Inflammatory macrophage (primary cell): ENCODE data around the gene GABRG3.
"Not testable (repeated sequence)": the region's sequence is repeated elsewhere in the genome, so short reads cannot be mapped to it uniquely, and the experiment has no call there.

Experiments used
- DNase-seq, 2 donors: peaks; one replicate each; pipeline ENCODE4 v3.0.0-alpha.2; 2020 to 2022

The GABRG3 gene

DNA sequence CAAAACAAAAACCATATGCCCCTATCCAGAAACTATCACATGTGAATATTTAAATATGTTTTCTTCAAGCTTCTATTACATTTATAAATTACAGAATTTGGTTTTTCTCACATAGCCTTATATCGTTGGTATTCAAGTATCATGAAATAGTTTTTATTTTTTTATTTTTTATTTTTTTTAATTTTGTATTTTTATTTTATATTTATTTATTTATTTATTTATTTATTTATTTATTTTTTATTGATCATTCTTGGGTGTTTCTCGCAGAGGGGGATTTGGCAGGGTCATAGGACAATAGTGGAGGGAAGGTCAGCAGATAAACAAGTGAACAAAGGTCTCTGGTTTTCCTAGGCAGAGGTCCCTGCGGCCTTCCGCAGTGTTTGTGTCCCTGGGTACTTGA, 32.0 kb downstream of the GABRG3 start:
- not testable (repeated sequence) for DNase-seq

GRCh38 chr15:27004226-27004625, 33.2 kb downstream of the GABRG3 start:
- not testable (repeated sequence) for DNase-seq

- peak; percentile 50 to 78 for DNase-seq
These were observed 46.3 kb downstream of the GABRG3 start for GRCh38 chr15:27017168-27017809.

- no peak for DNase-seq
These were observed 48.7 kb downstream of the GABRG3 start for GRCh38 chr15:27019687-27020086.

DNA sequence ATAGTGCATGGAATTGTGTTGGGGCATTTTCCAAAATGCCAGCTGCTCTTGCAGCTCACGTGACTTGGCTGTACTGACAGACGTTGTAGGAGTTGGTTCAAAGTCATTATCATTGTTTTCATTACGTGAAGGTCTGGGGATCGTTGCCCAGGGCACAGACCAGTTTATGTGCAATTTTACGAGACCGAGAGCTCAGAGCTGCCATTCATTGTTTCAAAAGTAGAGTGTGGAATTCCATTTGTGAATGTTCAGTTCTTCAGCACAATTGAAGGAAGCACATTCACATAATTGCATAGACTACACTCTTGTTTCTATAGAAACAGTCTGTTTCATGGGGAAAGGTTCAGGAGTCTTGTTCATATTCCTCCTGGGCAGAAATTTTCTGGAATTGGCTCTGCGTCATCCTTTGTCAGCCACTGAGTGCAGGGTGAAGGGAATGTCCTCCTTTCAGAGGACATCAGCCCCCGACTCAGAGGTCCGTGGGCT, 54.5 kb downstream of the GABRG3 start:
- DNase-seq, result no peak

- DNase-seq, result no peak
These were observed 56.2 kb downstream of the GABRG3 start for GRCh38 chr15:27027229-27027628.

GRCh38 chr15:27028858-27029477, 58.0 kb downstream of the GABRG3 start:
- DNase-seq, result no peak

DNA sequence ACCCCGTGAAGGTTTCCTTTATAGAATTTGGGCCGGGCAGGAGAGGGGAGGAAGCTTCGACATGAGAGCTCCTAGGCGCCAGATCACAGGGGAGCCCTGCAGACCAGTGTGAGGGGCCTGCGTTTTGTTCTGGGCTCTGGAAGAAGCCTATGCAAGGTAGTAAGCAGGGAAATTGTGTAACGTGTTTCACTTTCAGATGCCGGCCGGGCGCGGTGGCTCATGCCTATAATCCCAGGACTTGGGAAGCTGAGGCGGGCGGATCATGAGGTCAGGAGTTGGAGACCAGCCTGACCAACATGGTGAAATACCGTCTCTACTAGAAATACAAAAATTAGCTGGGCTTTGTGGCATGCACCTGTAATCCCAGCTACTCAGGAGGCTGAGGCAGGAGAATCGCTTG, 65.2 kb downstream of the GABRG3 start:
- DNase-seq, result no peak

DNA sequence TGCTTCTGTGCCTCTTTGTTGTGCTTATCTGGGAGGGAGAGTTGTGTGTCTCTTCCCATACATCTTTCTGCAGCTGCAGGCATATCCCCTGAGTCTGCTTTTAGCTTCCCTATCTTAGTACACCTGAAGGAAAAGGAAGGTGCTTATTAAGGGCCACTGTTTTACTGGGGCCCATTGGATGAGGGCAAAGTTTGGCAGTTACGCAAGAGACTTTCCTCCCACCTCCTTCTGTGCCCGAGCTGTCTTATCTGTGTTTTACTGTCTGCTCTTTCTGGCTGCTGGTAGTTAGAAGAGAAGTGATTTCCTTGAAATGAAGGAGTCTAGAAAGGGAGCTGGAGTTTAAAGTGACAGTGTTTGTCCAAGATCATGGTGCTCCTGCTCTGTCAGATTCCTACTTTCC, 66.5 kb downstream of the GABRG3 start:
- DNase-seq, result no peak

- DNase-seq, result no peak
These were observed 68.2 kb downstream of the GABRG3 start for GRCh38 chr15:27039152-27039551.

DNA sequence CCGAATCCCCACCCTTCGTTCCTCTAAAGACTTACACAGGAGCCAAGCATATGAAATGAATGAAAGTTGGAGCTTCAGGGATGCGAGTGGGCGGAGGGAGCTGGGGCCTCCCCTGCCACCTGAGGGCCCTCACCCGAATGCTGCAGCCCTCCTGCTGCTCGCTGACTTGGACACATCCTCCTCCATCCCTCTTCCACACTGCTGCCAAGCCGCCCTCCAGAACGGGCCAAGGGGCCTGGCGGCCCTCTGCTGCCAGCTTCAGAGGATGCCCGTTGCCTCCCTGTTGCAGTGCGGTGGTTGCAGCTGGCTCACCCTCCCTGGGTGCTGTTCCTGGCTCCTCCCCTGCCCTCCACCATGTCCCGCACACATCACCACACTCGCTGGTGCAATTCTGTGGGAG, 71.2 kb downstream of the GABRG3 start:
- DNase-seq, result no peak

DNA sequence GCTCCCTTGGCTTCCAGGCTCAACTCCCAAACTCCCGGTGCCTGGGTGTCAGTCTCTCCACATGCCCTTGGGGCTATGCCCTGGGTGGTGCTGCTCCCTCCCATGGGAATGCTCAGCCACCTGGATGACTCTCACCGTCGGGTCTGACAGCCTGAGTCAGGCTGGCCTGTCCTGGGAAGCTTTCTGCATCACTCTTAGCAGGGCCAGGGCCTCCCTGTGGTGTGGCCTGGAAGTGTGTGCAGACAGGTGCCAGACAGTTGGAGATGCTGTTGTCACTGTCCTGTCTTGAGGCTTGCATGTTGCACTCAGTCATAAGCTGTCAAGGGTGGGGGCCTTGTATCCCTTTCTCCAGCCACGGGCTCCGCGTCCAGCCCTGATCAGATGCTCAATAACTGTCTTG, 71.7 kb downstream of the GABRG3 start:
- no peak for DNase-seq

DNA sequence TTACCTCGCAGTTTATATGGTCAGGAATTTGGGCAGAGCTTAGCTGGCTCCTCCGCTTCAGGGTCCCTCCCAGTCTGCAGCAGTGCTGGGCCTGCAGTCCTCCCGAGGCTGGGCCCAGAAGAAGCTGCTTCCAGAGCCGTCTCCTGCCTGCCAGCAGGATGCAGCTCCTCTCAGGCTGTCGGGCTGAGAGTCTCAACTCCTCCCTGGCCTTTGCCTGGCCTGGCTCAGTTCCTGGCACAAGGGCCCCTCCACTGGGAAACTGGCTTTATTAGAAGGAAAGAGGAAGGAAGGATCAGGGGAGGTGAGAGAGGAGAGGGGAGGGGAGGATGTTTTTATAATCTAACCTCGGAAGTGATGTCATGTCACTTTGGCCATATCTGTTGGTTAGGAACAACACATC, 72.8 kb downstream of the GABRG3 start:
- DNase-seq, result no peak

DNA sequence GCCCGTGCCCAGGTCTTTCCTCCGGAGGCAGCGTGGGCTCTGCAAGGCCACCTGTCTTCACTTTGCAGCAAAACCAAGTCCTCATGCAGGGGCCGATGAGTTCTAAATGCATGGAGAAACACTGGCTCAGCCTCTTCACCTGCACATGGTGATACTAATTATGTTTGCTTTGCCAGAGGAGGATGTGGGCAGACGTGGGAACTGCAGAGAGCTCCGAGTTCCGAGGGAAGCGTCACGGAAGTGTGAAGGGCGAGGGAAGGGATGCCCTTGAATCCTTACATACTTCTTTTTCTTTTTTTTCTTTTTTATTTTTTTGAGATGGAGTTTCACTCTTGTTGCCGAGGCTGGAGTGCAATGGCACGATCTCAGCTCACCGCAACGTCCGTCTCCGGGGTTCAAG, 74.8 kb downstream of the GABRG3 start:
- DNase-seq, result no peak

DNA sequence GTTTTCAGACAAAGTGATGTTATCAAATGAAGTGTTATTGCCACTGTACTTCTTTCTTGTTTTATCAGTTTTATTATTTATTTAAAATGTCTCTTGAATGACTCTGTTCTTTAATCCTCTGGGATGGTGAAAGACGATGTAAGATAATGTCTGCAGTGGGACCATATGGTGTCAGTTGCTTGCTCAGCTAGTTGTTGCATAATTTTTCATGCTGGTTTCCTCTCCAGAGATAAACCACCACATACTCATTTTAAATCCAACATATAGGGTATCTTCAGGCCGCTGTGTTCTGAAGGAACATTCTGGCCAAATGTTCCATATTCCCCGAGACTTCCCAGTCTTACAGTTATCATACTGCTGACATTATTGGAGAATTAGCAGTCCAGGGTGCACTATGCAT, 75.9 kb downstream of the GABRG3 start:
- no peak for DNase-seq

DNA sequence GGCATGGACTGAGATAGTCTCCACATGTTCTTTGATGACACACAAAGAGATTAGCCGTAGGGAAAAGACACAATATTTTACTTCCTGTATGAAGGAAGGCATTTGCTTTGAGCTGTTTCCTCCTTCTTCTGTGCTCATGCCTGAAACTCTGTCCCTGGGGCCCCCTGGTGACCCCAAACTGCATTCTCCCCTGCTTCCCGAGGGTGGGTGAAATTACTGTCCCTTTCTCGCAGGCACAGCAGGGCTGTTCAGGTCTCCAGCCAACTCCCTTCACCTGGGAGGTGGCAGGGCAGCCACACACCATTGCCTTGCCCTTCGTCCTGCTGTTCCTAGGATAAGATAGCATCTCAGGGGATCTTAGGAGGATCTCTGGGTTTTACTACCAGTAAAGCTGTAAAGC, 79.2 kb downstream of the GABRG3 start:
- DNase-seq, result no peak

DNA sequence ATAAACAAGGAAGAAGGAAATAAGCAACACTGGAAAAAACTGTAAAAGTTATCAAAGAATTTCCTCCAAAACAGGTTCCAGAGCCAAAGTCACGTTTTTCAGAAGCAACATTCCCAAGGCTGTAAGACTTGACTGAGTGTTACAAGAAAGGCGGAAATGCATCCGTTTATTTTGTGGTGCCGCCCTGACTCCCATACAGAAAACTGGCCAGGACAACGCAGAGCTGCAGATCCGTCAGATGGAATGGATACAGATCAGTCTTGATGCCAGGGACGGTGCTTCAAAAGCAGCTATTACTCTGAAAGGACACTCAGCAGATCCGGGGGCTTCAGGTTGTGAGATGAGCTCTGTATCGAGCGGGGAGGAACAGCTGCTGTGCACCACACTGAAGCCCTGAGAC, 83.4 kb downstream of the GABRG3 start:
- DNase-seq, result no peak

GRCh38 chr15:27057904-27058645, 87.1 kb downstream of the GABRG3 start:
- no peak for DNase-seq

GRCh38 chr15:27058939-27059338, 88.0 kb downstream of the GABRG3 start:
- no peak for DNase-seq

DNA sequence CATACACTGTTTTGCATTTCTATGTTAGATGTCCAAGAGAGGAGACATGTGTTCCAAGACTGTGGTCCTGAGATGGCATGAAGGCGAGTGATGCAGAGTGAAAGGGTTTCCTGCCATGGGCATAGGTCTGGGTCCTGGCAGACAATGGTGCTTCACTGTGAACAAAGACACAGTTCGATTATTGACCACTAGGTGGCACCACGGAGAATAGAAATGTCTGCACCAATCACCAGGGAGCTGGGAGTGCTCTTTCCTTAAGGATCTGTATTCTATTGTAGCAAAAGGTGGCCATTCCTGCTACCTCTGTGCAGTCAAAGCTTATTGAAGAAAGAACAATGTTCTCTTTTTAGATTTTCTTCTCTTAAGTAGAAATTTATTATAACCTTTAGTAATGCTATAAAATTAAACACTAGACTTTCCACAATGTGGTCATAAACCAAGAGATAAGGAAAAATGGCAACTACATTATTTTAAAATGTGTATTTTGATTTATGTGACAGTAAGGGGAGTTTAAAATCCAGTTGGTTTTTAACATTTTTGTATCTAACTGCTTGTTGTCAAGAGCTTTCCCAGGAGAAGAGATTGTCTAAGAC, 88.7 kb downstream of the GABRG3 start:
- peak; percentile 38 to 46 for DNase-seq

- no peak for DNase-seq
These were observed 90.8 kb downstream of the GABRG3 start for GRCh38 chr15:27061739-27062138.

- DNase-seq, result no peak
These were observed 92.0 kb downstream of the GABRG3 start for GRCh38 chr15:27062951-27063350.

DNA sequence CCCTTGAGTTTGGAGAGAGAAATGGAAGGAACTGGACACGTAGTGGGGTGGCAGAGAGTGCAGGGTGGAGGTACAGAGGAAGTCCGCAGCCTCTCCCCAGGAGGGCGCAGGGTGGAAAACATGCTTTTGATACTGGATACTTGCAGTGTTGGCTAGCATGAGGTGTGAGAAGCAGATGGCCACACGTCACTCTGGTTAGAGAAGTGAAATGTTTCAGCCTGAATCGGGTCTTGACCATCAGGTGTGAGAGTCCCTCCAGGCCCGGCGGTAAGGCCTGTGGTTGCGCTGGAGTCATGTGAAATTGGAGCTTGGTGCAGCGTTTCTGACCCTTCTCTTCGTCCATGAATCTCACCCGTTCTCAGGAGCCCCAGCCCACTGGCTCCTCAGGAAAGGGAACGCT, 93.1 kb downstream of the GABRG3 start:
- DNase-seq, result no peak

- DNase-seq, result no peak
These were observed 94.2 kb downstream of the GABRG3 start for GRCh38 chr15:27065151-27065550.
